GM23338 (cell line): Measurements from ENCODE around the gene RBMS2. TPM values are rescaled to one million over a fixed set of nuclear protein-coding genes. Genes with fewer than 3 reads are reported as not detected.
A peak's percentile ranks its signal among the peaks of the same experiment; 100 is the strongest.

Experiments used
- ATAC-seq: fragments of 200-7000 bp; cut with Tn5 transposase; 3 replicates; pipeline ENCODE4 v1.9.1; 2020
- DNase-seq: peaks from one replicate; pipeline ENCODE4 v3.0.0-alpha.2; 2015; ENCODE audit warnings: low spot score
- H2AFZ ChIP-seq: fragments of 200-600 bp; sonication (generic); 2 replicates; pipeline ENCODE4 v1.8.0; 2016; ENCODE audit warnings: antibody characterized with exemption, mild to moderate bottlenecking, moderate library complexity
- H3F3A ChIP-seq: fragments of 200-600 bp; sonication (generic); replicated peaks from 2 replicates; pipeline ENCODE4 v1.8.0; 2017; ENCODE audit warnings: antibody characterized with exemption, mixed run types, low read depth
- H3K27ac ChIP-seq: fragments of 200-600 bp; sonication (generic); 2 replicates; pipeline ENCODE4 v1.6.1; 2016; ENCODE audit warnings: low read depth
- H3K27me3 ChIP-seq: fragments of 200-600 bp; sonication (generic); 2 replicates; pipeline ENCODE4 v1.8.0; 2016; ENCODE audit warnings: mild to moderate bottlenecking, mixed run types, moderate library complexity; ENCODE audit not compliant: insufficient read depth
- H3K36me3 ChIP-seq: fragments of 200-600 bp; sonication (generic); 2 replicates; pipeline ENCODE4 v1.8.0; 2016; ENCODE audit warnings: mild to moderate bottlenecking; ENCODE audit not compliant: insufficient read depth
- H3K4me1 ChIP-seq: fragments of 200-600 bp; sonication (generic); 2 replicates; pipeline ENCODE4 v1.8.0; 2016; ENCODE audit warnings: mild to moderate bottlenecking, moderate library complexity; ENCODE audit not compliant: insufficient read depth
- H3K4me2 ChIP-seq: fragments of 200-600 bp; sonication (generic); 2 replicates; pipeline ENCODE4 v1.7.1; 2017; ENCODE audit warnings: mixed run types
- H3K4me3 ChIP-seq: fragments of 200-600 bp; sonication (generic); 2 replicates; pipeline ENCODE4 v1.6.1; 2016; ENCODE audit warnings: mixed run types
- H3K79me2 ChIP-seq: fragments of 200-600 bp; sonication (generic); replicated peaks from 2 replicates; pipeline ENCODE4 v1.8.0; 2017; ENCODE audit warnings: mild to moderate bottlenecking; ENCODE audit not compliant: insufficient read depth
- H3K9me2 ChIP-seq: fragments of 200-600 bp; sonication (generic); 2 replicates; pipeline ENCODE4 v1.8.0; 2017; ENCODE audit not compliant: insufficient read depth
- H4K20me1 ChIP-seq: fragments of 200-600 bp; sonication (generic); replicated peaks from 2 replicates; pipeline ENCODE4 v1.8.0; 2017; ENCODE audit warnings: mild to moderate bottlenecking; ENCODE audit not compliant: insufficient read depth
- H3K27ac Mint-ChIP-seq: 2 replicates; pipeline ENCODE4 v1.8.0; 2020; ENCODE audit warnings: inconsistent platforms, mild to moderate bottlenecking, moderate library complexity, mixed read lengths
- H3K27me3 Mint-ChIP-seq: 3 replicates; pipeline ENCODE4 v1.8.0; 2022; ENCODE audit warnings: low read depth, mild to moderate bottlenecking, moderate library complexity, mixed read lengths, inconsistent platforms; ENCODE audit not compliant: insufficient read depth, poor library complexity
- H3K36me3 Mint-ChIP-seq: 3 replicates; pipeline ENCODE4 v1.8.0; 2021; ENCODE audit warnings: low read depth, mild to moderate bottlenecking, inconsistent platforms, moderate library complexity, mixed read lengths
- H3K4me1 Mint-ChIP-seq: 3 replicates; pipeline ENCODE4 v1.8.0; 2020; ENCODE audit warnings: mild to moderate bottlenecking, inconsistent platforms, mixed read lengths
- H3K4me3 Mint-ChIP-seq: 3 replicates; pipeline ENCODE4 v1.8.0; 2021; ENCODE audit warnings: moderate library complexity, mild to moderate bottlenecking, inconsistent platforms, mixed read lengths
- H3K9me3 Mint-ChIP-seq: 3 replicates; pipeline ENCODE4 v1.8.0; 2020; ENCODE audit warnings: moderate library complexity, mild to moderate bottlenecking, inconsistent platforms, mixed read lengths
- CTCF ChIP-seq, 2 experiments: fragments of 200-600 bp in 1 of 2; sonication (generic) in 1 of 2; conservative IDR thresholded peaks; 2 replicates each; pipeline versions ENCODE4 v1.5.1 to v1.6.1; 2016 to 2017; ENCODE audit warnings: antibody characterized with exemption in 2 of 2, low read depth in 2 of 2, mild to moderate bottlenecking in 2 of 2, moderate library complexity in 1 of 2
- EZH2 ChIP-seq: fragments of 200-600 bp; sonication (generic); IDR thresholded peaks from one replicate; pipeline ENCODE4 v1.8.0; 2017; ENCODE audit warnings: antibody characterized with exemption, mild to moderate bottlenecking, low read depth; ENCODE audit not compliant: unreplicated experiment
- EZH2phosphoT487 ChIP-seq: fragments of 200-600 bp; sonication (generic); IDR thresholded peaks from one replicate; pipeline ENCODE4 v1.8.1; 2018; ENCODE audit warnings: antibody characterized with exemption; ENCODE audit not compliant: unreplicated experiment
- NANOG ChIP-seq: IDR thresholded peaks from 2 replicates; pipeline ENCODE4 v1.6.1; 2016; ENCODE audit warnings: antibody characterized with exemption, borderline replicate concordance
- STAT1 ChIP-seq: IDR thresholded peaks from one replicate; pipeline ENCODE4 v1.6.1; 2016; ENCODE audit warnings: antibody characterized with exemption; ENCODE audit not compliant: unreplicated experiment
- ZNF462 ChIP-seq: fragments of 250-450 bp; sonication (Bioruptor Pico); IDR thresholded peaks from 2 replicates; pipeline ENCODE4 v1.5.0; 2020; ENCODE audit warnings: mild to moderate bottlenecking, moderate library complexity
- polyA plus RNA-seq: library from polyadenylated mRNA; unstranded; fragments of >200 nt; fragmentation: Nextera tagmentation; extraction: Ambion mirVana; gene quantifications from 2 replicates; pipeline ENCODE4 v1.2.1, GENCODE V29; 2016
- total RNA-seq: library from RNA; depleted of rRNA; stranded (reverse); fragments of >200 nt; shearing (Covaris generic); gene quantifications from 2 replicates; pipeline ENCODE4 v1.2.3, GENCODE V29; 2014

Gene RBMS2
- total and polyA plus RNA-seq, 2 experiments from 2014 or later = 9.2 to 16.8 TPM

GRCh38 chr12:56622535-56622934 is 100.9 kb downstream of the RBMS2 start:
- Mint-ChIP-seq H3K4me1 (peaks cover 4% of the 10 kb centered on the region), H3K9me3 (no peaks in the 10 kb centered on the region), H3K27ac (no peak overlapping the region), H3K27me3 (peaks cover 2% of the 10 kb centered on the region), H3K4me3 (no peak overlapping the region), H3K36me3 (peaks cover 14% of the 10 kb centered on the region; the same call in 2 of the 3 replicates)
- TF ChIP-seq CTCF (conservative IDR thresholded peaks at IDR 0.05; ENCODE audit: low read depth in 2 of 2) (no peak), NANOG (no peak), STAT1 (no peak), EZH2phosphoT487 (no peak)
- no peak for DNase-seq
- H2AFZ ChIP-seq = no peak overlapping the region
- H3K4me3 ChIP-seq = no peak overlapping the region
- H4K20me1 ChIP-seq = peaks cover 76% of the 10 kb centered on the region
- H3K4me2 ChIP-seq = no peak overlapping the region
- H3K79me2 ChIP-seq = peaks cover 100% of the 10 kb centered on the region
- H3K36me3 ChIP-seq = peaks cover 5% of the 10 kb centered on the region
- peaks cover under 1% of the 10 kb centered on the region; the same call in 1 of the 2 replicates for H3K4me1 ChIP-seq
- peak overlapping the region; percentile 72; the same call in 1 of the 2 replicates for H3K27ac ChIP-seq
- no peaks in the 10 kb centered on the region for H3K27me3 ChIP-seq
- no peak for ATAC-seq
- H3F3A ChIP-seq = 0 out of 2 replicates have a peak, but pooled peaks cover 6% of the 10 kb centered on the region
- no peaks in the 10 kb centered on the region for H3K9me2 ChIP-seq

- Histone ChIP-seq H2AFZ (no peak overlapping the region), H3K27me3 (no peaks in the 10 kb centered on the region), H3F3A (0 out of 2 replicates have a peak, but pooled peaks cover 9% of the 10 kb centered on the region), H3K79me2 (peaks cover 88% of the 10 kb centered on the region), H3K27ac (no peak overlapping the region), H3K4me1 (peaks cover 28% of the 10 kb centered on the region), H3K36me3 (peaks cover 5% of the 10 kb centered on the region), H4K20me1 (peaks cover 58% of the 10 kb centered on the region), H3K9me2 (no peaks in the 10 kb centered on the region), H3K4me3 (no peak overlapping the region), H3K4me2 (no peak overlapping the region)
- Mint-ChIP-seq H3K27me3 (peaks cover 11% of the 10 kb centered on the region), H3K4me3 (no peak overlapping the region), H3K36me3 (peaks cover 5% of the 10 kb centered on the region; the same call in 2 of the 3 replicates), H3K9me3 (no peaks in the 10 kb centered on the region), H3K4me1 (peaks cover 29% of the 10 kb centered on the region), H3K27ac (no peak overlapping the region; the same call in 1 of the 2 replicates)
- DNase-seq = no peak
- TF ChIP-seq ZNF462 (CRISPR knock-in tag) (no peak), EZH2 (no peak)
- no peak for ATAC-seq
Observed at GRCh38 chr12:56626701-56627100, 105.1 kb downstream of the RBMS2 start.
